NB4 (cell line): ENCODE data around the gene GRM2.

ENCODE experiments used
- CTCF ChIP-seq: IDR thresholded peaks from one replicate; pipeline ENCODE4 v1.5.1; 2012; ENCODE audit warnings: low read depth, low read length
- POLR2A ChIP-seq: IDR thresholded peaks from 2 replicates; pipeline ENCODE4 v1.6.1; 2011; ENCODE audit warnings: mild to moderate bottlenecking; ENCODE audit not compliant: insufficient read length; ENCODE audit errors: extremely low read depth

- no peak for TF ChIP-seq POLR2A
- no peak for TF ChIP-seq CTCF
These were observed 15.5 kb downstream of the GRM2 start for GRCh38 chr3:51722362-51722761.
